Fibroblast of the aortic adventitia (primary cell): ENCODE measurements around the gene AKAP13. TPM values are rescaled to one million over a fixed set of nuclear protein-coding genes. Genes with fewer than 3 reads are reported as not detected.

Experiments used
- DNase-seq: peaks from one replicate; pipeline ENCODE4 v3.0.0-alpha.2; 2010; ENCODE audit warnings: low read depth
- H3K4me3 ChIP-seq: 2 replicates; pipeline ENCODE4 v1.5.1; 2011; ENCODE audit warnings: low read depth, mild to moderate bottlenecking, control low read depth, low read length, moderate library complexity
- total RNA-seq: library from RNA; depleted of rRNA; stranded (reverse); fragments of >200 nt; gene quantifications from 2 replicates; pipeline ENCODE4 v1.2.3, GENCODE V29; 2012; ENCODE audit warnings: low replicate concordance
- TF ChIP-seq, protein P1 (sequence below): IDR thresholded peaks from 2 replicates; pipeline ENCODE4 v1.5.1; 2011; ENCODE audit warnings: mild to moderate bottlenecking, low read length, control low read depth, inconsistent platforms; ENCODE audit not compliant: insufficient read depth

AKAP13 gene
- total RNA-seq, 1 donor: 89.9 TPM

DNA sequence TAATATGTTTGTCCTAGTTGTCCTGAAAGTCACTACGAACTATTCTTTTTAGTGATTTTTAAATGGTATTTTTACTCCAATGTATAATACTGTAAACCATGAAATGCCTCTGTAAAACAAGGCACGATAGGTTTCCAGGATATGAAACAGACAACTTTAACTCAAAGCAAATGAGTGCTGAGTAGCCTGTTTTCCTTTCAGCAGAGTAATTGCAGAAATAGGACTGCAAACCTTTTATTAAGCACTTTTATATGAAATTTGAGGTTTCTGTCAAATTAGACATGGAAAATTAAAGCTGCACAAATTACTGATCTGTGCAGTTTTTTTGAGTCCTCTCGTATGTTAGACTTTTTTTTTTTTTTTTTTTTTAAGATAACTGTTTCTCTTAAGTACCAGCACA lies 16.2 kb downstream of the AKAP13 start:
- H3K4me3 ChIP-seq: no peak overlapping the region
- no peak for DNase-seq
- TF ChIP-seq, protein P1, sequence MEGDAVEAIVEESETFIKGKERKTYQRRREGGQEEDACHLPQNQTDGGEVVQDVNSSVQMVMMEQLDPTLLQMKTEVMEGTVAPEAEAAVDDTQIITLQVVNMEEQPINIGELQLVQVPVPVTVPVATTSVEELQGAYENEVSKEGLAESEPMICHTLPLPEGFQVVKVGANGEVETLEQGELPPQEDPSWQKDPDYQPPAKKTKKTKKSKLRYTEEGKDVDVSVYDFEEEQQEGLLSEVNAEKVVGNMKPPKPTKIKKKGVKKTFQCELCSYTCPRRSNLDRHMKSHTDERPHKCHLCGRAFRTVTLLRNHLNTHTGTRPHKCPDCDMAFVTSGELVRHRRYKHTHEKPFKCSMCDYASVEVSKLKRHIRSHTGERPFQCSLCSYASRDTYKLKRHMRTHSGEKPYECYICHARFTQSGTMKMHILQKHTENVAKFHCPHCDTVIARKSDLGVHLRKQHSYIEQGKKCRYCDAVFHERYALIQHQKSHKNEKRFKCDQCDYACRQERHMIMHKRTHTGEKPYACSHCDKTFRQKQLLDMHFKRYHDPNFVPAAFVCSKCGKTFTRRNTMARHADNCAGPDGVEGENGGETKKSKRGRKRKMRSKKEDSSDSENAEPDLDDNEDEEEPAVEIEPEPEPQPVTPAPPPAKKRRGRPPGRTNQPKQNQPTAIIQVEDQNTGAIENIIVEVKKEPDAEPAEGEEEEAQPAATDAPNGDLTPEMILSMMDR: no peak

DNA sequence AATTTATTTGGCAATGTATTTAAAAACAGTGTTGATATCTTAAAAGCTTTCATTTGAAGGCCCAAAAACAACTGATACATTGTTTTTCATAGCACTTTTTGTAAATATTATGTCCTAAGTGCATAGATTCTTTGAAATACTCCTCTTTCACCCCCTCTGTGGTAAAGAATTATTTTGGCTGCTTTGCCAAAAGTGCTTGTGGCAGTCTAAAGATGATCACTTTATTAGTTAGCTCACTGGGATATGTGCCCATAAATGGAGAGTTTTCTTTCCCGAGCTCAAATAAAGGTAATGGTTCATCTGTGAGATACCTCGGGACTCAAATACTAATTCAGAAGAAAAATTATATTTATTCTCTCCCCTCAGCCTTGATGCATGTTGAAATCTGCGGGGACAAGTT lies 16.7 kb downstream of the AKAP13 start:
- TF ChIP-seq, protein P1: no peak
- DNase-seq: no peak

DNA sequence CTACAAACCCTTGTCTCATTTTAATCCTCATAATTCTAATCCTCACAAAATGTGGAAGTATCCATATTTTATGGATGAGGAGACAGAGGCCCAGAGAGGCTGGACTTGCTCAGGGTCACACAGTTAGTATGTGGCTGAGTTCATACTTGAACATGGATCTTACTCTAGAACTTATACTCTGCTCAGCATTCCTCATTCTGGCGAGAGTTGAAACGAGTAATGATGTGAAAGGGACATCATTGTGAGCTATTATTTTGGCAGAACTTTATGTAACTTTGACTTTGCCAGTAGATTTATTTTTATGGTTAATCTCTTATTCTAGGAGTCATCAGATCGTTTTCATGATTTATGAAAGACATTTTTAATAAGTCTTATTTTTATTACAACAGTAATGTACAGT lies 17.5 kb downstream of the AKAP13 start:
- no peak overlapping the region for H3K4me3 ChIP-seq
- no peak for DNase-seq
- TF ChIP-seq, protein P1: no peak

More for the DNA sequence above, 16.7 kb downstream of the AKAP13 start:
- H3K4me3 ChIP-seq: no peak overlapping the region

DNA sequence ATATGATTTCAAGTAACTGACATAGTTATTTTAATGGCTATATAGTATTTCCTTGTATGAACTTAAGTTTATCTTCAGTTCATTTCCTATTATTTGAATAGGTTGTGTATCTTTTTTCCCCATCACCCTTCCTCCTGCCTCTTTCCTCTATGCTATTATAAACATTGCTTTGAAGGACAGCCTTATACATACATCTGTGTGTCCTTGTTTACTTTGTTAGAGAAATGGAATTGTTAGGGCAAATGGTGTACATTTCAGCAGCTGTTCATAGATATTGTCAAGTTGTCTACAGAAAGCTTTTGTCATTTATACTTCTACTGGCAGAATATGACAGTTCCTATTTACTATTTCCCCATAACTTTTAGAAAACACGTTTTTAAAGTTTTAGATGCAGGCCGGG lies 18.4 kb downstream of the AKAP13 start:
- TF ChIP-seq, protein P1: no peak
- H3K4me3 ChIP-seq: no peak overlapping the region
- no peak for DNase-seq

DNA sequence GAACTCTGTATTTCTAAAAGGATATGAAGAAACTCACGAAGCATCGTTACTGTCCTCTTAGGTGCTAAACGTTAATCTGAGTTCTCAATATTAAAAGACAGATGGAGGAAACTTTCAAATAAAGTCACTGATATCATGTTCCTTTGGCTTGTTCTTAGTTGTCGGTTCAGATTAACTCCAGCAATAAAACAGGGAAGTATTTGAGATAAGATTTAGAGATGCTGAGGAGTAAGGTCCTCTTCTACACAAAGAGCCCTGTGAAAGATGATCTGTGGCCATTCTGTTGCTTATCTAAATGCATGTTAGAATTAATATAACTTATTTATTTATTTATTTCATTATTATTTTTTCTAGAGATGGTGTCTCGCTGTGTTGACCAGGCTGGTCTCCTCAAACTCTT lies 19.2 kb downstream of the AKAP13 start:
- H3K4me3 ChIP-seq: no peak overlapping the region
- no peak for DNase-seq
- TF ChIP-seq, protein P1: no peak

DNA sequence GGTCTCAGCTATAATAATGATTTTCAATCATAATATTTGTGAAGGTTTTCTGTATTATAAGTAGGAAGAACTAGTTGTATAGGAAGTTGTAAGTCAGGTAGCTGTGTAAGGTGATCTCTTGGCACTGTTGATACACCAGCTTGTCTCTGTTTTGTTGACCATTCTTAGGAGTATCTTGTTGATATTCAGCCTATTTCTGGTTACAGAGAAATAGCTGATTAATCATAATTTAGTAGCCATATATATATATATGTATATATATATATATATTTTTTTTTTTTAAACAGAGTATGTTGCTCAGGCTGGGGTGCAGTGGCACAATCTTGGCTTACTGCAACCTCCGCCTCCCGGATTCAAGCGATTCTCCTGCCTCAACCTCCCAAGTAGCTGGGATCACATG lies 20.2 kb downstream of the AKAP13 start:
- no peak for DNase-seq
- TF ChIP-seq, protein P1: no peak
- H3K4me3 ChIP-seq: no peak overlapping the region

DNA sequence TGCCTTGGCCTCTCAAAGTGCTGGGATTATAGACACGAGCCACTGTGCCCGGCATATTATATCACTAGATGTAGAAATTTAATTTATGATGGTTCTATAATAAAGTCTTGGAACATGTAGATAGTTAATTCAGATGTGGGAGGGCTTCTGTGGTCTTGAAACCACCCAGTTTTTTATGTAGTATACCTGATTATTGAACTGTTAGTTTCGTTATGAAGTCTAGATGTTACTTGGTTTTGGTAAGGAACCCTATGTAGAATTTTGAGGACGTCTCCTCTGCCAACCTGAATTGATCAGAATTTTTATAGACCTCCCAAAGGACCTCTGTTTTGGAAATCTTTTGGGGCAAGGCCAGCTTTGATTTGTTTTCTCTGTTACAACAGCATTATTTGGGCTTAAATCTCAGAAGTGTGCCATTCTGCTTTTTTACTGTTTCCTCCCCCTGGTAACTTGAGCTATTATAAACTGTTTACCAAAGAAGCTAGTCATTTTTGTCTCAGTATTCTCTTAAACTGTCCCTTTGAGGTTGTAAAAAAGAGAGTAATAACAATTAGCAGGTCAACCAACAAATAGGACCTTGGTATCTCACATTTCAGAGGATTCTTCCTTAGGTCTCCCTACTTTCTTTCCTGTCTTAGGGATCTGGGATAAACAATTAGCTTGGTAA lies 20.8 kb downstream of the AKAP13 start:
- DNase-seq: no peak
- H3K4me3 ChIP-seq: no peak overlapping the region
- TF ChIP-seq, protein P1: no peak
